HEK293 (cell line): Measurements from ENCODE around the gene DSCAML1.

Experiments
- CTCF ChIA-PET: fragments of 350-600 bp; formaldehyde crosslinking; extraction: SDS; loops from one replicate; lab custom pipeline; 2021; ENCODE audit warnings: antibody characterized with exemption; lab: Yijun Ruan, JAX
- POLR2A ChIA-PET: fragments of 300-600 bp; formaldehyde crosslinking; extraction: SDS; loops from one replicate; lab custom pipeline; 2020; ENCODE audit warnings: antibody characterized with exemption, inconsistent platforms; lab: Yijun Ruan, JAX
- H3K27ac ChIP-seq: fragments of 200-500 bp; sonication (Bioruptor generic); 2 replicates; pipeline ENCODE4 v1.5.1; 2014; ENCODE audit warnings: low read depth, low read length, control low read depth, inconsistent platforms; ENCODE audit errors: extremely low read depth
- H3K36me3 ChIP-seq, 2 experiments: fragments of 200-500 bp in 1 of 2; sonication (Bioruptor generic) in 1 of 2; 1 replicate in 1 of 2; 2 replicates in 1 of 2; pipeline ENCODE4 v1.5.1; 2014 to 2017; ENCODE audit warnings: inconsistent platforms in 2 of 2, low read length in 2 of 2; ENCODE audit not compliant: control insufficient read depth in 2 of 2, insufficient read depth in 1 of 2
- H3K4me1 ChIP-seq: fragments of 200-500 bp; sonication (Bioruptor generic); 2 replicates; pipeline ENCODE4 v1.5.1; 2014; ENCODE audit warnings: mild to moderate bottlenecking, low read length, inconsistent platforms; ENCODE audit not compliant: control insufficient read depth, insufficient read depth
- H3K4me3 ChIP-seq: 2 replicates; pipeline ENCODE4 v1.5.1; 2011; ENCODE audit warnings: low read depth, mild to moderate bottlenecking, control low read depth, low read length, moderate library complexity
- H3K9me3 ChIP-seq: fragments of 200-500 bp; sonication (Bioruptor generic); 2 replicates; pipeline ENCODE4 v1.5.1; 2014; ENCODE audit warnings: low read depth, low read length, inconsistent platforms; ENCODE audit not compliant: control insufficient read depth, insufficient read depth
- BCL11B ChIP-seq: fragments of 450-650 bp; formaldehyde crosslinking; IDR thresholded peaks from 2 replicates; pipeline ENCODE4 v1.5.1; 2016; ENCODE audit warnings: low read depth, missing biosample characterization, missing genetic modification characterization
- KLF1 ChIP-seq: fragments of 450-650 bp; formaldehyde crosslinking; IDR thresholded peaks from 2 replicates; pipeline ENCODE4 v1.5.1; 2016; ENCODE audit warnings: missing biosample characterization, missing genetic modification characterization
- SALL2 ChIP-seq: fragments of 450-650 bp; formaldehyde crosslinking; IDR thresholded peaks from 2 replicates; pipeline ENCODE4 v1.5.0; 2017; ENCODE audit warnings: missing biosample characterization, mild to moderate bottlenecking, missing genetic modification characterization, borderline replicate concordance
- SCRT2 ChIP-seq: fragments of 450-650 bp; formaldehyde crosslinking; IDR thresholded peaks from 2 replicates; pipeline ENCODE4 v1.5.1; 2016; ENCODE audit warnings: missing biosample characterization, missing genetic modification characterization
- SP7 ChIP-seq: fragments of 450-650 bp; formaldehyde crosslinking; IDR thresholded peaks from 2 replicates; pipeline ENCODE4 v1.5.1; 2016; ENCODE audit warnings: missing biosample characterization, missing genetic modification characterization
- ZBTB20 ChIP-seq: fragments of 450-650 bp; formaldehyde crosslinking; IDR thresholded peaks from 2 replicates; pipeline ENCODE4 v1.5.1; 2016; ENCODE audit warnings: missing biosample characterization, missing genetic modification characterization
- ZNF140 ChIP-seq: fragments of 450-650 bp; formaldehyde crosslinking; IDR thresholded peaks from 2 replicates; pipeline ENCODE4 v1.5.1; 2016; ENCODE audit warnings: missing biosample characterization, missing genetic modification characterization
- ZNF155 ChIP-seq: fragments of 450-650 bp; formaldehyde crosslinking; IDR thresholded peaks from 2 replicates; pipeline ENCODE4 v1.5.1; 2016; ENCODE audit warnings: missing biosample characterization, missing genetic modification characterization
- ZNF223 ChIP-seq: fragments of 450-650 bp; formaldehyde crosslinking; IDR thresholded peaks from 2 replicates; pipeline ENCODE4 v1.5.1; 2016; ENCODE audit warnings: missing biosample characterization, missing genetic modification characterization
- ZNF24 ChIP-seq: fragments of 450-650 bp; formaldehyde crosslinking; IDR thresholded peaks from 2 replicates; pipeline ENCODE4 v1.5.1; 2016; ENCODE audit warnings: missing biosample characterization, missing genetic modification characterization
- ZNF324 ChIP-seq: fragments of 450-650 bp; formaldehyde crosslinking; IDR thresholded peaks from 2 replicates; pipeline ENCODE4 v1.5.1; 2016; ENCODE audit warnings: missing biosample characterization, missing genetic modification characterization
- ZNF391 ChIP-seq: fragments of 450-650 bp; formaldehyde crosslinking; IDR thresholded peaks from 2 replicates; pipeline ENCODE4 v1.5.1; 2016; ENCODE audit warnings: low read depth, missing biosample characterization, missing genetic modification characterization, borderline replicate concordance
- ZNF423 ChIP-seq: fragments of 450-650 bp; formaldehyde crosslinking; IDR thresholded peaks from 2 replicates; pipeline ENCODE4 v1.5.1; 2016; ENCODE audit warnings: missing biosample characterization, missing genetic modification characterization
- ZNF473 ChIP-seq: fragments of 450-650 bp; formaldehyde crosslinking; IDR thresholded peaks from 2 replicates; pipeline ENCODE4 v1.5.1; 2017; ENCODE audit warnings: missing biosample characterization, missing genetic modification characterization
- ZNF488 ChIP-seq: fragments of 450-650 bp; formaldehyde crosslinking; IDR thresholded peaks from 2 replicates; pipeline ENCODE4 v1.5.1; 2016; ENCODE audit warnings: missing biosample characterization, missing genetic modification characterization
- ZNF514 ChIP-seq: fragments of 450-650 bp; formaldehyde crosslinking; IDR thresholded peaks from 2 replicates; pipeline ENCODE4 v1.5.1; 2016; ENCODE audit warnings: missing biosample characterization, missing genetic modification characterization
- ZNF544 ChIP-seq: fragments of 450-650 bp; formaldehyde crosslinking; IDR thresholded peaks from 2 replicates; pipeline ENCODE4 v1.5.0; 2017; ENCODE audit warnings: missing biosample characterization, missing genetic modification characterization
- ZNF555 ChIP-seq: fragments of 450-650 bp; formaldehyde crosslinking; conservative IDR thresholded peaks from 2 replicates; pipeline ENCODE4 v1.5.1; 2017; ENCODE audit warnings: missing biosample characterization, mild to moderate bottlenecking, missing genetic modification characterization, inconsistent platforms
- ZNF558 ChIP-seq: fragments of 450-650 bp; formaldehyde crosslinking; IDR thresholded peaks from 2 replicates; pipeline ENCODE4 v1.5.1; 2016; ENCODE audit warnings: missing biosample characterization, missing genetic modification characterization
- ZNF561 ChIP-seq: fragments of 450-650 bp; IDR thresholded peaks from 2 replicates; pipeline ENCODE4 v1.5.1; 2018; ENCODE audit warnings: missing biosample characterization, missing genetic modification characterization, borderline replicate concordance
- ZNF596 ChIP-seq: fragments of 450-650 bp; IDR thresholded peaks from 2 replicates; pipeline ENCODE4 v1.5.0; 2018; ENCODE audit warnings: missing biosample characterization, mild to moderate bottlenecking, missing genetic modification characterization, moderate library complexity
- ZNF626 ChIP-seq: fragments of 450-650 bp; sonication (Bioruptor Pico); formaldehyde crosslinking; IDR thresholded peaks from 2 replicates; pipeline ENCODE4 v1.5.1; 2018; ENCODE audit warnings: missing biosample characterization, missing genetic modification characterization, inconsistent platforms
- ZNF664 ChIP-seq: fragments of 450-650 bp; formaldehyde crosslinking; IDR thresholded peaks from 2 replicates; pipeline ENCODE4 v1.5.1; 2016; ENCODE audit warnings: missing biosample characterization, missing genetic modification characterization
- ZNF677 ChIP-seq: fragments of 450-650 bp; IDR thresholded peaks from 2 replicates; pipeline ENCODE4 v1.5.0; 2018; ENCODE audit warnings: missing biosample characterization, mild to moderate bottlenecking, missing genetic modification characterization, moderate library complexity
- TF ChIP-seq, protein P1 (sequence below): fragments of 450-650 bp; formaldehyde crosslinking; IDR thresholded peaks from 2 replicates; pipeline ENCODE4 v1.5.1; 2016; ENCODE audit warnings: missing biosample characterization, missing genetic modification characterization
- TF ChIP-seq, protein P2 (sequence below): fragments of 450-650 bp; formaldehyde crosslinking; IDR thresholded peaks from 2 replicates; pipeline ENCODE4 v1.5.1; 2016; ENCODE audit warnings: missing biosample characterization, missing genetic modification characterization, borderline replicate concordance
- TF ChIP-seq, protein P3 (sequence below): fragments of 450-650 bp; IDR thresholded peaks from 2 replicates; pipeline ENCODE4 v1.5.1; 2018; ENCODE audit warnings: missing biosample characterization, missing genetic modification characterization
- TF ChIP-seq, protein P4 (sequence below): fragments of 450-650 bp; formaldehyde crosslinking; IDR thresholded peaks from 2 replicates; pipeline ENCODE4 v1.5.1; 2016; ENCODE audit warnings: missing biosample characterization, missing genetic modification characterization

DSCAML1 gene

GRCh38 chr11:117583063-117583801 lies 213.8 kb downstream of the DSCAML1 start:
- CTCF ChIA-PET, result interaction anchor here (0.9 kb wide), 1 partner anchor 157 kb away, joined by 3 read pairs; no protein-coding TSS in a partner anchor
- TF ChIP-seq ZNF558 (tag by site-specific recombination), result no peak
- TF ChIP-seq ZNF514 (tag by site-specific recombination), result no peak
- TF ChIP-seq, protein P1, sequence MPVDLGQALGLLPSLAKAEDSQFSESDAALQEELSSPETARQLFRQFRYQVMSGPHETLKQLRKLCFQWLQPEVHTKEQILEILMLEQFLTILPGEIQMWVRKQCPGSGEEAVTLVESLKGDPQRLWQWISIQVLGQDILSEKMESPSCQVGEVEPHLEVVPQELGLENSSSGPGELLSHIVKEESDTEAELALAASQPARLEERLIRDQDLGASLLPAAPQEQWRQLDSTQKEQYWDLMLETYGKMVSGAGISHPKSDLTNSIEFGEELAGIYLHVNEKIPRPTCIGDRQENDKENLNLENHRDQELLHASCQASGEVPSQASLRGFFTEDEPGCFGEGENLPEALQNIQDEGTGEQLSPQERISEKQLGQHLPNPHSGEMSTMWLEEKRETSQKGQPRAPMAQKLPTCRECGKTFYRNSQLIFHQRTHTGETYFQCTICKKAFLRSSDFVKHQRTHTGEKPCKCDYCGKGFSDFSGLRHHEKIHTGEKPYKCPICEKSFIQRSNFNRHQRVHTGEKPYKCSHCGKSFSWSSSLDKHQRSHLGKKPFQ (tag by site-specific recombination), result no peak
- TF ChIP-seq, protein P2, sequence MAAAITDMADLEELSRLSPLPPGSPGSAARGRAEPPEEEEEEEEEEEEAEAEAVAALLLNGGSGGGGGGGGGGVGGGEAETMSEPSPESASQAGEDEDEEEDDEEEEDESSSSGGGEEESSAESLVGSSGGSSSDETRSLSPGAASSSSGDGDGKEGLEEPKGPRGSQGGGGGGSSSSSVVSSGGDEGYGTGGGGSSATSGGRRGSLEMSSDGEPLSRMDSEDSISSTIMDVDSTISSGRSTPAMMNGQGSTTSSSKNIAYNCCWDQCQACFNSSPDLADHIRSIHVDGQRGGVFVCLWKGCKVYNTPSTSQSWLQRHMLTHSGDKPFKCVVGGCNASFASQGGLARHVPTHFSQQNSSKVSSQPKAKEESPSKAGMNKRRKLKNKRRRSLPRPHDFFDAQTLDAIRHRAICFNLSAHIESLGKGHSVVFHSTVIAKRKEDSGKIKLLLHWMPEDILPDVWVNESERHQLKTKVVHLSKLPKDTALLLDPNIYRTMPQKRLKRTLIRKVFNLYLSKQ (tag by site-specific recombination), result no peak
- no peak for TF ChIP-seq ZNF24
- no peak for TF ChIP-seq ZNF664 (tag by site-specific recombination)
- TF ChIP-seq ZNF155 (tag by site-specific recombination), result no peak
- no peak for TF ChIP-seq ZBTB20
- TF ChIP-seq ZNF555 (tag by site-specific recombination), result no peak
- Histone ChIP-seq H3K36me3 (no peaks in the 10 kb centered on the region), H3K4me3 (no peak overlapping the region), H3K4me1 (no peaks in the 10 kb centered on the region), H3K9me3 (no peaks in the 10 kb centered on the region), H3K27ac (no peak overlapping the region)
- POLR2A ChIA-PET, result no interaction called here

GRCh38 chr11:117582433-117582832 lies 214.6 kb downstream of the DSCAML1 start:
- no peaks in the 10 kb centered on the region for H3K4me1 ChIP-seq
- no peaks in the 10 kb centered on the region for H3K9me3 ChIP-seq
- no peak overlapping the region for H3K27ac ChIP-seq
- H3K36me3 ChIP-seq, result no peaks in the 10 kb centered on the region
- ChIA-PET CTCF (no interaction called here), POLR2A (no interaction called here)
- no peak for TF ChIP-seq KLF1 (tag by site-specific recombination)
- TF ChIP-seq SCRT2, result no peak
- no peak for TF ChIP-seq ZNF140 (tag by site-specific recombination)
- no peak for TF ChIP-seq SALL2 (tag by site-specific recombination)
- TF ChIP-seq, protein P3, sequence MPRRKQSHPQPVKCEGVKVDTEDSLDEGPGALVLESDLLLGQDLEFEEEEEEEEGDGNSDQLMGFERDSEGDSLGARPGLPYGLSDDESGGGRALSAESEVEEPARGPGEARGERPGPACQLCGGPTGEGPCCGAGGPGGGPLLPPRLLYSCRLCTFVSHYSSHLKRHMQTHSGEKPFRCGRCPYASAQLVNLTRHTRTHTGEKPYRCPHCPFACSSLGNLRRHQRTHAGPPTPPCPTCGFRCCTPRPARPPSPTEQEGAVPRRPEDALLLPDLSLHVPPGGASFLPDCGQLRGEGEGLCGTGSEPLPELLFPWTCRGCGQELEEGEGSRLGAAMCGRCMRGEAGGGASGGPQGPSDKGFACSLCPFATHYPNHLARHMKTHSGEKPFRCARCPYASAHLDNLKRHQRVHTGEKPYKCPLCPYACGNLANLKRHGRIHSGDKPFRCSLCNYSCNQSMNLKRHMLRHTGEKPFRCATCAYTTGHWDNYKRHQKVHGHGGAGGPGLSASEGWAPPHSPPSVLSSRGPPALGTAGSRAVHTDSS (tag by site-specific recombination), result no peak
- TF ChIP-seq, protein P4, sequence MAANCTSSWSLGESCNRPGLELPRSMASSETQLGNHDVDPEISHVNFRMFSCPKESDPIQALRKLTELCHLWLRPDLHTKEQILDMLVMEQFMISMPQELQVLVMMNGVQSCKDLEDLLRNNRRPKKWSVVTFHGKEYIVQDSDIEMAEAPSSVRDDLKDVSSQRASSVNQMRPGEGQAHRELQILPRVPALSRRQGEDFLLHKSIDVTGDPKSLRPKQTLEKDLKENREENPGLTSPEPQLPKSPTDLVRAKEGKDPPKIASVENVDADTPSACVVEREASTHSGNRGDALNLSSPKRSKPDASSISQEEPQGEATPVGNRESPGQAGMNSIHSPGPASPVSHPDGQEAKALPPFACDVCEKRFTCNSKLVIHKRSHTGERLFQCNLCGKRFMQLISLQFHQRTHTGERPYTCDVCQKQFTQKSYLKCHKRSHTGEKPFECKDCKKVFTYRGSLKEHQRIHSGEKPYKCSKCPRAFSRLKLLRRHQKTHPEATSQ, result no peak
- TF ChIP-seq ZNF544 (tag by site-specific recombination), result no peak
- TF ChIP-seq ZNF473 (tag by site-specific recombination), result no peak
- TF ChIP-seq BCL11B, result no peak
- no peak for TF ChIP-seq ZNF677 (tag by site-specific recombination)
- no peak for TF ChIP-seq ZNF423 (tag by site-specific recombination)
- TF ChIP-seq ZNF324, result no peak
- no peak for TF ChIP-seq ZNF391 (tag by site-specific recombination)
- TF ChIP-seq ZNF626 (tag by site-specific recombination), result no peak
- no peak for TF ChIP-seq SP7 (tag by site-specific recombination)
- TF ChIP-seq ZNF223 (tag by site-specific recombination), result no peak
- TF ChIP-seq ZNF596 (tag by site-specific recombination), result no peak
- TF ChIP-seq ZNF561 (tag by site-specific recombination), result no peak
- no peak for TF ChIP-seq ZNF488 (tag by site-specific recombination)
- no peak overlapping the region for H3K4me3 ChIP-seq
